HCT116 (cell line): Measurements from ENCODE around the gene MAP4. TPM values are rescaled to one million over a fixed set of nuclear protein-coding genes. Genes with fewer than 3 reads are reported as not detected.

Experiments
- ATAC-seq: fragments of 200-7000 bp; cut with Tn5 transposase; 2 replicates; pipeline ENCODE4 v1.9.1; 2020; ENCODE audit warnings: mild to moderate bottlenecking, moderate library complexity
- BruUV-seq: library from RNA; stranded (reverse); fragments of 400-500 nt; replicated peaks from 2 replicates; lab custom pipeline; 2021; lab: Mats Ljungman, UMichigan
- CTCF ChIA-PET: fragments of 300-600 bp; sonication (Branson Sonifier 250); formaldehyde crosslinking; loops from one replicate; lab custom pipeline; 2021; ENCODE audit warnings: antibody characterized with exemption; lab: Charles Lee
- POLR2A ChIA-PET: fragments of 300-600, 350-600 bp; sonication (Branson Sonifier 250); formaldehyde crosslinking; loops from one replicate; lab custom pipeline; 2021; ENCODE audit warnings: antibody characterized with exemption; lab: Charles Lee
- RAD21 ChIA-PET, 2 experiments: fragments of 300-600 bp; sonication (Branson Sonifier 250); formaldehyde crosslinking; loops; one replicate each; lab custom pipeline; 2023; ENCODE audit warnings: low total read pairs in 2 of 2; ENCODE audit not compliant: uncharacterized antibody in 2 of 2, unreplicated experiment in 2 of 2, low non-redundant PET in 1 of 2; lab: Charles Lee
- DNase-seq: peaks from one replicate; pipeline ENCODE4 v3.0.0-alpha.2; 2010; ENCODE audit warnings: low read depth, low spot score
- H2AFZ ChIP-seq: fragments of 200-600 bp; shearing (Covaris generic), sonication (generic); 2 replicates; pipeline ENCODE4 v1.6.1; 2017; ENCODE audit warnings: low read depth, mixed run types, mixed read lengths, antibody characterized with exemption, low read length; ENCODE audit not compliant: poor library complexity, severe bottlenecking
- H3K27ac ChIP-seq: 2 replicates; pipeline ENCODE4 v1.5.1; 2012; ENCODE audit warnings: low read depth, low read length
- H3K27me3 ChIP-seq: fragments of 200-600 bp; sonication (generic); 2 replicates; pipeline ENCODE4 v1.6.1; 2016; ENCODE audit warnings: mixed run types, low read length, mixed read lengths; ENCODE audit not compliant: insufficient read depth
- H3K36me3 ChIP-seq, 2 experiments: fragments of 200-500 bp in 1 of 2; fragments of 200-600 bp in 1 of 2; sonication (Bioruptor generic) in 1 of 2; sonication (generic) in 1 of 2; 2 replicates each; pipeline versions ENCODE4 v1.5.1 to v1.6.1; 2014 to 2016; ENCODE audit warnings: low read length in 2 of 2, inconsistent platforms in 1 of 2, mixed read lengths in 1 of 2, mixed run types in 1 of 2; ENCODE audit not compliant: insufficient read depth in 2 of 2, control insufficient read depth in 1 of 2
- H3K4me1 ChIP-seq, 2 experiments: fragments of 200-600 bp in 1 of 2; sonication (generic) in 1 of 2; 2 replicates each; pipeline versions ENCODE4 v1.5.1 to v1.6.1; 2012 to 2017; ENCODE audit warnings: low read length in 2 of 2, inconsistent platforms in 1 of 2, mild to moderate bottlenecking in 1 of 2, mixed read lengths in 1 of 2, mixed run types in 1 of 2, moderate library complexity in 1 of 2; ENCODE audit not compliant: insufficient read depth in 2 of 2, control insufficient read depth in 1 of 2
- H3K4me2 ChIP-seq: fragments of 200-600 bp; sonication (generic); 2 replicates; pipeline ENCODE4 v1.6.1; 2017; ENCODE audit warnings: mixed run types, low read length, mixed read lengths
- H3K4me3 ChIP-seq, 2 experiments: fragments of 200-600 bp in 1 of 2; sonication (generic) in 1 of 2; replicated peaks in 1 of 2; 2 replicates each; pipeline ENCODE4 v1.5.1; 2011 to 2016; ENCODE audit warnings: low read length in 2 of 2, control low read depth in 1 of 2, low read depth in 1 of 2, mild to moderate bottlenecking in 1 of 2, mixed read lengths in 1 of 2, mixed run types in 1 of 2
- H3K79me2 ChIP-seq: fragments of 200-600 bp; sonication (generic); 2 replicates; pipeline ENCODE4 v1.6.1; 2017; ENCODE audit warnings: mild to moderate bottlenecking, mixed run types, low read length, moderate library complexity, mixed read lengths; ENCODE audit not compliant: insufficient read depth
- H3K9ac ChIP-seq: fragments of 200-600 bp; sonication (generic); 2 replicates; pipeline ENCODE4 v1.6.1; 2016; ENCODE audit warnings: low read length, mixed read lengths
- H3K9me2 ChIP-seq: fragments of 200-600 bp; sonication (generic), shearing (Covaris generic); 2 replicates; pipeline ENCODE4 v1.6.1; 2017; ENCODE audit warnings: mixed run types, mild to moderate bottlenecking, moderate library complexity; ENCODE audit not compliant: insufficient read depth
- H3K9me3 ChIP-seq, 2 experiments: fragments of 200-500 bp in 1 of 2; fragments of 200-600 bp in 1 of 2; sonication (Bioruptor generic) in 1 of 2; sonication (generic) in 1 of 2; 2 replicates each; pipeline ENCODE4 v1.6.1; 2014 to 2017; ENCODE audit warnings: low read length in 2 of 2, mixed read lengths in 2 of 2, inconsistent platforms in 1 of 2, low read depth in 1 of 2, mild to moderate bottlenecking in 1 of 2, mixed run types in 1 of 2, moderate library complexity in 1 of 2; ENCODE audit not compliant: control insufficient read depth in 1 of 2, insufficient read depth in 1 of 2
- H4K20me1 ChIP-seq: fragments of 200-600 bp; sonication (generic), shearing (Covaris generic); 2 replicates; pipeline ENCODE4 v1.6.1; 2017; ENCODE audit warnings: mixed run types, mild to moderate bottlenecking, moderate library complexity; ENCODE audit not compliant: insufficient read depth
- CTCF ChIP-seq, 3 experiments: fragments of 200-600 bp in 1 of 3; sonication (generic) in 1 of 3; IDR thresholded peaks in 2 of 3; conservative IDR thresholded peaks in 1 of 3; 2 replicates each; pipeline ENCODE4 v1.5.1; 2012 to 2017; ENCODE audit warnings: low read depth in 2 of 3, low read length in 2 of 3, antibody characterized with exemption in 1 of 3, borderline replicate concordance in 1 of 3, control low read depth in 1 of 3, mild to moderate bottlenecking in 1 of 3, mixed read lengths in 1 of 3, mixed run types in 1 of 3, moderate library complexity in 1 of 3; ENCODE audit not compliant: insufficient read depth in 1 of 3
- ELF1 ChIP-seq: IDR thresholded peaks from 2 replicates; pipeline ENCODE4 v1.6.1; 2012; ENCODE audit warnings: low read depth, borderline replicate concordance
- EZH2phosphoT487 ChIP-seq: fragments of 200-600 bp; IDR thresholded peaks from 2 replicates; pipeline ENCODE4 v1.6.1; 2018; ENCODE audit warnings: antibody characterized with exemption, borderline replicate concordance
- FOSL1 ChIP-seq: IDR thresholded peaks from 2 replicates; pipeline ENCODE4 v1.6.1; 2012; ENCODE audit warnings: low read depth
- RAD21 ChIP-seq: IDR thresholded peaks from 2 replicates; pipeline ENCODE4 v1.6.1; 2012; ENCODE audit warnings: low read depth, mild to moderate bottlenecking
- REST ChIP-seq: IDR thresholded peaks from 2 replicates; pipeline ENCODE4 v1.6.1; 2012; ENCODE audit warnings: low read depth
- ZNF274 ChIP-seq: fragments of 200-500 bp; sonication (Bioruptor generic); IDR thresholded peaks from 2 replicates; pipeline ENCODE4 v1.6.1; 2014; ENCODE audit warnings: mild to moderate bottlenecking, low read depth, low read length, inconsistent platforms
- intact Hi-C: fragments of 100-400 bp; cut with micrococcal nuclease; formaldehyde crosslinking; loops from 2 replicates; pipeline ENCODE4 v1.10.0; 2022
- total RNA-seq: library from RNA; stranded (reverse); gene quantifications from one replicate; pipeline ENCODE4 v1.2.1, GENCODE V29; 2021; ENCODE audit not compliant: unreplicated experiment

The MAP4 gene
- total RNA-seq, 1 experiment from 2014 or later = 200 TPM

- H3K4me3 ChIP-seq = no peak overlapping the region
- H3K27me3 ChIP-seq = no peaks in the 10 kb centered on the region
- H3K9me3 ChIP-seq = no peaks in the 10 kb centered on the region
- no peak for ATAC-seq
- no peaks in the 10 kb centered on the region for H4K20me1 ChIP-seq
- no peak for TF ChIP-seq CTCF (IDR thresholded peaks at IDR 0.05 in 2 of 3, conservative IDR thresholded peaks at IDR 0.05 in 1 of 3; ENCODE audit: borderline replicate concordance in 1 of 3, insufficient read depth in 1 of 3, low read depth in 2 of 3, low read length in 2 of 3)
- no peak for TF ChIP-seq ELF1
- no peak for TF ChIP-seq FOSL1
- TF ChIP-seq ZNF274 = no peak
- TF ChIP-seq EZH2phosphoT487 = no peak
- TF ChIP-seq RAD21 = no peak
- no peak for TF ChIP-seq REST
- TF ChIP-seq, all 23 proteins: peak for 0
- ChIA-PET POLR2A (no interaction called here), RAD21 (no interaction called here), CTCF (interaction anchor here (1.3 kb wide), 1 partner anchor 29 kb away, joined by 4 read pairs; no protein-coding TSS in a partner anchor)
- Histone ChIP-seq H3K4me1 (peaks cover 0 to 19% of the 10 kb centered on the region in 2 experiments; a peak in 2 of 4 replicates), H3K4me2 (no peak overlapping the region), H3K9me2 (no peaks in the 10 kb centered on the region), H3K36me3 (no peaks in the 10 kb centered on the region), H3K79me2 (peaks cover 14% of the 10 kb centered on the region; the same call in 1 of the 2 replicates), H2AFZ (no peak overlapping the region), H3K27ac (no peak overlapping the region), H3K9ac (no peak overlapping the region)
- BruUV-seq = no TSS peak
- intact Hi-C loops = no loop called here
- no peak for DNase-seq
Observed at GRCh38 chr3:47961036-47961435, 55.2 kb downstream of the MAP4 start.
